Stimulated activated CD8-positive, alpha-beta memory T cell treated with anti-CD3 and anti-CD28 coated beads, Interleukin-15, amount 100 ng/mL, for 24 hours (primary cell): ENCODE measurements around the gene C20orf204.

ENCODE experiments used
- DNase-seq: peaks from one replicate; pipeline ENCODE4 v3.0.0-alpha.2; 2020; ENCODE audit warnings: low read depth

C20orf204 gene

DNA sequence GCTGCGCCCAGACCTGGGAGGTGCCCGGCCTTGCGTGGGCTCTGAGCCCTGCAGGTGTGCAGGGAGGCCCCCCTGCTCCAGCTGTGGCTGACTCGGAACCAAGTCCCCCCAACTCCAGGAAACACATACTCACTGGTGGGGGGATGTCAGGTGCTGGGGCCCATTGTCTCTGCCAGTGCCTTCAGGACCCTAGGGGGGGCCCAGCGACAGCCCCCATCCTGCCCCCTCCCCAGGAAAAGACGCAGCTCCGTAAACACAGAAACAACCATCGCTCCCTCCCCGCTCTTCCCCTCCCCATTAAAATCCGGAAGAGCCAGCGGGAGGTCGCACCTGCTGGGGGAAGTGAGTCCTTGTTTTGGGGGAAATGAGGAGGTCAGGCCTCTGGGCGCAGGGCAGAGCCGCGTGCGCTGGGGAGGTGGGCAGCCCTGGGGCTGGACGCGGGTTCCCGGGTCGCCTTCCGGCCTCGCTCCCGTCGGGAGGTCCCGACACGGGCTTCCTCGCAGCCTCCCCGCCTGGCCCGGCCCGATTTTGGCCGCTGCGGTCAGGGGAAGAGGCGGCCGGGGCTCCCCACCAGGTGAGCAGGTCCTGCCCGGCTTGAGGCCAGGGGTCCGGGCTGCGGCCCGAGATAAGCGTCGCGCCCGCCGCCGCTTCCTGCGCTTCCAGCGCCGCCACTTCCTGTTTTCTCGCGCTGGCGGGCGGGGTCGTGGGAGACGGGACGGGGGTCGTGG is 6.2 kb downstream of the C20orf204 start:
- no peak for DNase-seq

GRCh38 chr20:64043768-64044167 is 7.8 kb downstream of the C20orf204 start:
- DNase-seq: no peak

DNA sequence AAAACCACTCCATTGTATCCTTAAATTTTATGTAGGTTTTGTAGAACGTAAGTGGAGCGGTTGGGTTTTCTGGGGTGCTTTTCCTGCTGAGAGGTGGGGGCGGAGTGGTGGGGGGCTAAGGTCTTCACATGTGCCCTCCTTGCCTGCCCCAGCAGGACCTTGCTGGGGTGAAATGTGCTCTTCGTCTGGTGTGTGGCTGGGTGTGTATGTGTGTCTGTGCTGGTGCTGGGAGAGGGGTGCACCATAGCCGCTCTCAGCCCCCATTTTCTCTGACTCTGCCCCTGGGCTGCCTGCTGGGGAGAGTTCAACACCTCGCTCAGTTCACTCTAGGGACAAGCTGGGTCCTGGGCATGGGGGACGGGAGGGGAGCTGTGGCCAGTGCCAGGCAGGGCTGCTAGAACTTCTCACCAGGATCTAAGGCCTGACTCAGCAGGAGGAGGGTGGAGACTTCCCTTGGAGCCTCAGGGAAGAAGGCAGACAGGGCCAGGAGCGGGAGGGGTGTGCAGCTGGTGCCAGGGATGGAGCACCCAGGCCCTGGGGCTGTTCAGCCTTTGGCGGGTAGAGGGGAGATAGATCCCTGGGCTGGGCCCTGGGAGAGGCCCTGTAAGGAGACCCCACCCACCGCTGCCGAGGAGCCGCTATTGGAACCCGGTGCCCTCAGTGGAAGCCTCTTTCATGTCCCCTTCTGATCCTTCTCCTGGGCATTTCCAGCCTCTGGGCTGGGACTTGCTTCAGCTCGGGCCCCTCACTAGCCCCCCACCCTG is 8.7 kb downstream of the C20orf204 start:
- DNase-seq: no peak

- DNase-seq: no peak
Measured at GRCh38 chr20:64045346-64046011, 9.5 kb downstream of the C20orf204 start.

DNA sequence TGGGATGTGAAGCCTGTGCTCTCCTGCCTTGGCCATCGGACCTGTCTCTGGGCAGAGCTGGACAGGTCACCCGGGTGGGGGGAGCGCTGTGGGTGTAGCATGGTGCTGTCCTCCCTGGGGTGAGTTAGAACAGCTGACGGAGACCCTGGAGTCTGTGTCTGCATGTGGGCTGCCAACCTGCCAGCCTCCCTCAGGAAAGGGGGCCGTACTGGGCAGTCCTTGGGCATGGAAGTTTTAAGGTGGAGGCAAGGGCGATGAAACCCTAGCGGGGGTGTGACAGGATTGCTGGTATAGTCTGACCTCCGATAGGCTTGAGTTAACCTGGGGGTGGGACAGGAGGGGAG is 11.0 kb downstream of the C20orf204 start:
- no peak for DNase-seq

DNA sequence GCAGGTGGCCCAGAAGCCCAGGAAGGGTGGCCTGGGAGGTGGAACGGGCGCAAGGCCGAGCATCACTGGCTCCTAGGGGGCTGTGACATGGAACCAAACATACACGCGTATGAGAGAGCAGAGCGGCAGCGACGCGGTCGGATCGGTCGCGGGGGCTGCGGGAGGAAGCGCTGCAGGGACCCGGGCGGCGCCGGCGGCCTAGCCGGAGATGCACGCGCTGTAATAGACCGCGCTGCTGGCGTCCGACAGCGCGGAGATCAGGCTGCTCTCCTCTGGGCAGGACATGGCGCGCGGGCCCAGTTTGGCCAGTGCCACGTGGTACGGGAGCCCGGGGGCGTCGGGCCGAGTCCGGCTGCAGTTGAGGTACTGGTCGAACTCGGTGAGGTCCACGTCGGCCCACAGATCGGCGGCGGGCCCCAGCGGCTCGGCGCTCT is 12.0 kb downstream of the C20orf204 start:
- no peak for DNase-seq

DNA sequence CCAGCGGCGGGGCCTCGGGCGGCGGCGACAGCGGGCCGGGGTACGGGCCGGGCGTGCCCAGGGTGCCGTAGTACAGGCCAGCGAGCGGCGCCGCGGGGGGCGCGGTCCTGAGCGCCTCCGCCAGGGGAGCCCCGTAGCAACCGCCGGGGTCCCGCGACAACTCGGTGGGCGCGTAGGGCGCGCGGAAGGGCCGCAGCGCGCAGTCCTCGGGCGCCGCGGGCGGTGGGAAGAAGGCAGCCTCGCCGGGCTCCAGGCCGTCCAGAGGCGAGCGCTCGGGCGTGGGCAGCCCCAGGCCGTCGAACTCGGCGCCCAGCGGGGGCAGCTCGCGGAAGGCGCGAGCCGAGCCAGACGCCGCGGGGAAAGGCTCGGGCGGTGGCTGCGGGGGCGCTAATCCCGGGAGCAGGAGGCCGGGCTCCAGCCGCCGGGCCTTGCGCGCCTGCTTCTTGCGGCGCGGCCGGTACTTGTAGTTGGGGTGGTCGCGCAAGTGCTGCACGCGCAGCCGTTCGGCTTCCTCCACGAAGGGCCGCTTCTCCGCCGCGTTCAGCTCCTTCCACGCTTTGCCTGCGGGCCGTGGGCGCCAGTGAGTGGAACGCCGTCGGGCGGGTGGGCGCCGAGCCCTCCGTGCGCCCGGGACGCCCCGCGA is 12.5 kb downstream of the C20orf204 start:
- DNase-seq: no peak

GRCh38 chr20:64049060-64049877 is 13.3 kb downstream of the C20orf204 start, which contains the start of gene SOX18:
Gene SOX18 (minus strand): TSS chr20:64049639. CDS start chr20:64049516, 123 bp downstream.
- DNase-seq: no peak

GRCh38 chr20:64049878-64050260 is 13.9 kb downstream of the C20orf204 start:
- no peak for DNase-seq

GRCh38 chr20:64050261-64051032 is 14.5 kb downstream of the C20orf204 start:
- DNase-seq: no peak

DNA sequence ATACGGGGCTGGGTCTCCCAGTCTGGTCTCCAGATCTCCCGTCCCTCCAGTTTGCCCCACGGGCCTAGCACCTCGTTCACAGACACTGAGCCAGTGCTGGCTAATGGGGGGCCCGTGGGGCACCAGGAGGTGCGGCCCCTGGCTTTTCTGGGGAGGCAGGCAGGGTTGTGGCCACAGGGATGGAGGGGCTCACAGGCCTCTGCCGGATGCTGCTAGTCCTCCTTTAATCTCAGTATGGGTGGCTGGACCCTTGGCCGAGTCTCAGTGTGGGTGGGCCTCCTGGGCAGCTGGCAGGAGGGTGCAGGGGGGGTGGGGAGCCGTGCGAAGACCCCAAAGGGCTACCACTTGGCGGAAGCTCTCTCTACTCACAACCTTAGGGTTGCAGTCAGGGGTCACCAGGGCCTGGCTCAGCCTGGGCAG is 15.1 kb downstream of the C20orf204 start:
- no peak for DNase-seq

GRCh38 chr20:64051561-64052325 is 15.8 kb downstream of the C20orf204 start:
- DNase-seq: no peak

- DNase-seq: no peak
Measured at GRCh38 chr20:64052326-64052722, 16.3 kb downstream of the C20orf204 start.

DNA sequence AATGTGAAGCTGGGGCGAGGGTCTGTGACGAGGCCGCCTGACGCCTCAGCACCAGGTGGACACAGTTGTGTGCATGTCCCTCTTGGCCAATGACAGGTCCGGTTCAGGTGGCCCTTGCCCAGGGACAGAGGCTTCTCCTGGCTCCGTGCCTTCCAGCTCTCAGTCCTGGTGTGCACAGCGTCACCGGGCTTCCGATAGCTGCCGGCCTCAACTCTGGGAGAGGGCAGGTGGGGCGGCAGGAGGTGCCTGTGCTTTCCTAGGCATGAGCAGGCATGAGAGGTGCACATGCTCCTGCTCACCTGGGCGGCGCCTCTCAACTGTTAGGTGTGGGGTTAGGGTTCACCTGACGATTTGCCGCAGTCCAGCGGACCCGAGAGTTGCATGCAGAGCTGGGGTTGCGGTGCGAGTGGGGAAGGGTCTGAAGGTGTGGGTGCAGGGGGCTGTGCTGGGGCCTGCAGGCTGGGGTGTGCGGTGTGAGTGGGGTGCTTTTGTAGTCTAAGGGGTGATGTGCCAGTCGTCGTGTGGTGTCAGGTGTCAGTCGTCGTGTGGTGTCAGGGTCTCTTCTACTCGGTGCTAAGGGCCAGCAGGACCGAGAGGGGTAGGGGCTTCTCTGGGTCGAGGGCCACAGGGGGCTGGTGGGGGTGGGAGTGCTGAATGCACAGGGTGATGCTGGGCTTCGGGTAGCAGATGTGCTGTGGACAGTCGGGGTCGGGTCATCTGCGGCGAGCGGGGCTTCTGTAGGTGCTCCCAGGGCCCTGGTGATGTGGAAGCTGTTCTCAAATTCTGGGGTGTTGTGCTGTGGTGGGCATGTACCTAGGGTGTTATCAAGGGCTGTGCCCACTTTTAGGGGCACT is 17.2 kb downstream of the C20orf204 start:
- DNase-seq: no peak

GRCh38 chr20:64053841-64054661 is 18.1 kb downstream of the C20orf204 start:
- no peak for DNase-seq

DNA sequence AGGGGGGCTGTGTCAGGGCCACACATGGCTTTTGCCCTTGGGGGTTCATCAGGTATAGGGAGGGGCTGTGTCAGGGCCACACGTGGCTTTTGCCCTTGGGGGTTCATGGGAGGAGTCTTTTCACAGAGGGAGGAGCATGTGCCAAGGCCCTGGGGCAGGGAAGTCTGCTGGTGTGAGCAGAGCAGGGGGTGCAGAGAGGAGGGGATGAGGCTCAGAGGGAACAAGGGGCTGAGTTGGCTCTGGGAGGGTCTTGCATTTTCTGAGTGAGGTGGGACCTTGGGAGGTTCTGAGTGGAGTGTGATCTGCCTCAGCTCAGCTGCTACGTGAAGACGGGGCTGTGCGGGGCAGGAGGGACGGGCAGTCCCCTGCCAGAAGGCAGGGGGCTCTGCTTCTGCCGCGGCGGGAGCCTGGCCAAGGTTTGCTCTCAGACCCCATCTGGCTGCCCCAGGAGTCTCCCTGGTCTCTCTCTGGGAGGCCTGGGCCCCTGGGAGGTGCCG is 19.5 kb downstream of the C20orf204 start:
- DNase-seq: no peak

- DNase-seq: no peak
Measured at GRCh38 chr20:64055893-64056638, 20.1 kb downstream of the C20orf204 start.

DNA sequence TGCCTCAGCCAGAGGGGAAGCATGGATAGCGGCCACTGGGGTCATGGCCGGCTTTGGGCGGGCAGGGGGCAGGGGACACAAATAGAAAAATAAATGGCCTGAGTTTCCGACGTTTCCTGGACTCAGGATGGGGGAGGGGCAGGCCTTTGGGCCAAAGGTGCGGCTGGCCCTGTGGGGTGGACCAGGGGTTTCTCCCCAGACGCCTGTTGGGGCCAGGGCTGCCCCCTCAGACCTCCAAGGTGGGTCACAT is 20.6 kb downstream of the C20orf204 start:
- no peak for DNase-seq
